GM21423 (cell line): Measurements from ENCODE around the gene PTPN2.
A peak's percentile ranks its signal among the peaks of the same experiment; 100 is the strongest.

ENCODE experiments used
- ATAC-seq: cut with Tn5 transposase; IDR thresholded peaks from one replicate; pipeline ENCODE4 v1.9.1; 2021; ENCODE audit warnings: mild to moderate bottlenecking, moderate library complexity; ENCODE audit not compliant: unreplicated experiment

Gene PTPN2

DNA sequence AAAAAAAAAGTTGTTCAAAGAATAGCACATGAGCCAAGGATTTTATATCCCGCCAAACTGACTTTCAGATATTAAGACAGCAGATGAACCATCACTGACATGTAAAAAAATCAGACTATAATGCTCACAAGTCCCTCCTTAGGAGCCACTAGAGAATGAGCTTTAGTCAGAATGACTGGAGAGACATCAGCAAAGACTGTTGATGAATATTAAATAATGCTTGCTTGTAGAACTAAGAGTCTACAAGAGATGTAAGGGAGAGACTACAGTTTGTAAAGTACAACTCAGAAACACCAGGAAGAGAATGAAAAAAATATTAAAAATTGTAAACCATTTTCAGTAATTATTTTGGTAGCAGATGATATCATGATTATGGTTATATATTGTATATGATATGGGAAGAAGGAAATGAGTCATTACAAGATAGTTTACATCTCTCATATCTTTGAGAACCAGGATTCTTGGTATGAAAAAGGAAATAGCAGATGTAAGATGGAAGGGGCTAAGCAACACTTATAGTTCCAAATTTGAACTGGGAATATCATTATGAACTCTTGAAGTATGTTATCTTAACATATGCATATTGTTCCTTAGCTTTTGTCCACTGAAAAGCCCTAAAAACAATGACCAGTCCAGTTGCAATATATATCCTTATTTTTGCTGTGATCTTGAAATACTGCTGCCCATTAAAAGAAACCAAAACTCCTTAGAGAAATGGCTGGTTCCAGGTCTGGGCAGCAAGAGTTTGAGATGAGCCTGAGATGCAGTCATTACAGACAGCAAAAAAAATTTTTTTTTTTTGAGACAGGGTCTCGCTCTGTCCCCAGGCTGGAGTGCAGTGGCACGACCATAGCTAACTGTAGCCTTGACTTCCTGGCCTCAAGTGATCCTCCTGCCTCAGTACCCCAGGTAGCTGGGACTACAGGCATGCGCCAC lies 55.7 kb downstream of the PTPN2 start:
- no peak for ATAC-seq

DNA sequence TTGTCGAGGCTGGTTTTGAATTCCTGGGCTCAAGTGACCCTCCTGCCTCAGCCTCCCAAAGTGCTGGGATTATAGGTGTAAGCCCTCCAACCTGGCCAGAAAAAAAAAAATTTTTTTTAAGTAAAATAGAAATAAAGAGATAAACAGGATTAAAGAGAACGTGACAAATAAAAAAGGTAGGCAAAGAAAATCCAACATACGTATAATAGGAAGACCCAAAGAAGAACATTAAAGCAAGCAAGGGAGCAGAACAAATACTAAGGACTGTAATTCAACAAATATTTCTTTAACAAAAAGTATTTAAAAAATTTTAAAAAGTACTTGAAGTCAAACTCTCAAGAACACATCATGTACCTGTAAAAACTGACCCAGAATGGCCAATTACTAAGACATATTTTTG lies 56.4 kb downstream of the PTPN2 start:
- no peak for ATAC-seq

DNA sequence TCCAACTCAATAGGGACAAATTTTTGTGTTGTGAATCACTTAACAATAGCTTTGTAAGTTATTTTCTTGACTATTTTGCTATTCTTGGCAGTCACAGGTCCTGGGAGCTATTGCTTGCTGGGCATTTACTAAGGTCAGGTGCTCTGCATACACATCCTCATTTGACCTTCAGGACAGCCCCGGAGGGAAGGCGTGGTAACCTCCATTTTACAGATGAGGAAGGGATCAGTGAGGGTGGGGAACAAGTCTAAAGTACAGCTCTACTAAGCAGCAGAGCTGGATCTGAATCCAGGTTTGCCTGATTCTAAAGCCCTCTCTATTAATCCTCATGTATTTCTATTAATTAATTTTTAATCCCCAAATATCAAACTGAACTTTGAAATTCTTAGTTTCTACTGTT lies 58.8 kb downstream of the PTPN2 start:
- no peak for ATAC-seq

DNA sequence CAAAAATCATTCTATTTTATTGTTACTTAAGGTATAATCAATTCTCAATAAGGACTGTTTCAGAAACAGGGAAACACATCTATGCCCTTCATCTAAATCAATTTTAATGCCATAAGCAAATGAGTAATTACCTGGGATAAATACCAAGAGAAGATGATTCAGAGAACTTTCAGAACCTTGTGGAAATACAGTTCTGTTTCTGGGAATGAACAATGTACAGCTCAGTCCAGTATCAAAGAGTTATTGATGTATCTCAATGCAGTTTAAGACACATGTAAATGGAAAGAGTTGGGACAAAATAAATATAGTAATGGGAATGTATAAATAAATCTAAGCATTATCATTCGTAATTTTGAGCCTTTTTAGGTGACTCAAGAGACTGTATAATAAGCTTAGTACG lies 60.1 kb downstream of the PTPN2 start:
- no peak for ATAC-seq

DNA sequence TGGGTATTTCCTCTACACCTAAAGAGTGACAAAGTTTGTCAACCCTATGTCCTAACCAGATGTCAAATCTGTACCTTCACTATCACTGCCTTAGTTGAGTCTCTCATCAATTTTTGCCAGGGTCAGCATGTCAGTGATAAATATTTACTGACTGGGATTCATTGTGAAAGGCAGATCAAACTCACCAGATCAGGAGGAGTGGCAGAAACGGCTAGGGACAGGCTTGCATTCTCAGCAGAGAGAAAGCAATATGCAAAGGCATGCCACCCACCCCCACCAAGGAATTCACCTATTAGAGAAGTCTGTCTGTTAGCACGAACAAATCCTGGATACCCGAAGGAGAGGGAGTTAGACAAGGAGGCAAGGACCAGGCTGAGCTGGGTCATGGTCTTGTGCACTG lies 62.6 kb downstream of the PTPN2 start:
- no peak for ATAC-seq

DNA sequence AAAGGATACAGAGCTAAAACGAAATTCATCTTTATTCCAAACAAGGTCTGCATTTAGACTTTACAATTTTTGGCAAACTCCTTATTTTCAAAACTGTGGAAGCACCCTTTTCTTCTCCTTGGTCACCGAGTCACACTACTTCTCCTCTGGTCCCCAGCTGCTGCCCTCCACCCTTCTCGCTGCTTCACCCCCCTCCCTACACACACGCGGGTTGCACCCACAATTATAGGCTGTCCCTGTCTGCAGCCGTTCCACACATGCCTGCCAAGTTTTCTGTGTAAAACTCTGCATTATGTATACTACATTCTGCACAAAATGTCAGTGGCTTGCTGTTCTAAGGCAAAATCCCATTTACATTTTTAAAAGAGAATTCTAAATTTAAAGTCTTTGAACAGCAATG lies 63.5 kb downstream of the PTPN2 start:
- ATAC-seq, result no peak

DNA sequence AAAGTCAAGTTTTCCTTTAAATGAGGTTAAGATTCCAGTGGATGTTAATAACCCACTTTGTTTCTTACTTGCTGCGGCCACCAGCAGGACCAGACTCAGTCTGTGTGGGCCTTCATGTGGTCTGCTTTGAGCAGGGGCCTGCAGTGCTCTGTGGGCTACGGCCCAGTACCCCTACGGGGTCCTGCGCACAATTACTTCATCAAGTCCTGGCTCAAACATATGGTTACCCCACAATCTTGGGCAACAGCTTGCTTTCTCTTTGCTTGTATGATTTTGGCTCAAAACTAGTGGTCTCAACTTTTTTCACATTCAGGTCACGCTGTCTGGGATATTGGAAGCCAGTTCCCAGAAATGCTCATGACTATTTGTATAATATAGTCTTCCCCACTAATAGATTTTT lies 64.2 kb downstream of the PTPN2 start:
- ATAC-seq, result no peak

DNA sequence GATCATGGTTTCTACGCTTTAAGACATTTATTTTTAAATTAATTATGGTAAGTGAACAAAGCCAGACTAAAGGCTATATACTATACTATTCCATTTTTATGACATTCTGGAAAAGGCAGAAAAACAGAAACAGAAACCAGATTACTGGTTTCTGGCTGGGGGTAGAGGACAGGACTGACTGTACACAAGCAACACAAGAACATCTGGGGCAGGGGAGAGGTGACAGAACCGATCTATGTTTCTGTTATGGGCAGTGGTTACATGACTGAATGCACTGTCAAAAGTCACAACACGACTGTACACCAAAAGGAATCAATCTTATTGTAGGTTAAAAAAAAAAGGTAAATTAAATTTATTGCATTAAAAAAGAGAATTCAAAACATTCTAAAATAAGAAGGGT lies 64.7 kb downstream of the PTPN2 start:
- ATAC-seq, result peak; percentile 76

DNA sequence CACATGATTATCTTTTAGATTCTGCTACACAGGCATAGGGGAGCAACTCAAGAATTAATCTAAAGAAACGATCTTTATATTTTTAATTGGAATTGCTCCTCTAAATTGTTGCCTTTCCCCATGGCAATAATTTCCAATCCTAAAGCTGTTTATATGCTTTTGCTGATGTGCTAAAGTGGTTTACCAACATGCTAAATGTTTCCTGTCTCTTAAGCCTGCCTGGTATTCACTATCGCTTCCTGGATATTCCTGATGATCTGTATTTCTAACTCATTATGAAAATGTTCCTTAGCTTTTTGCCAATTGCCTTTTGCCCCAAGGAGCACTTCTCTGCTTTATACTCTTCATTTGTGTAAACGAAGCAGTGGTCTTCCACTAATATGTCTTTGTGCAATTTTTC lies 65.8 kb downstream of the PTPN2 start:
- ATAC-seq, result no peak

DNA sequence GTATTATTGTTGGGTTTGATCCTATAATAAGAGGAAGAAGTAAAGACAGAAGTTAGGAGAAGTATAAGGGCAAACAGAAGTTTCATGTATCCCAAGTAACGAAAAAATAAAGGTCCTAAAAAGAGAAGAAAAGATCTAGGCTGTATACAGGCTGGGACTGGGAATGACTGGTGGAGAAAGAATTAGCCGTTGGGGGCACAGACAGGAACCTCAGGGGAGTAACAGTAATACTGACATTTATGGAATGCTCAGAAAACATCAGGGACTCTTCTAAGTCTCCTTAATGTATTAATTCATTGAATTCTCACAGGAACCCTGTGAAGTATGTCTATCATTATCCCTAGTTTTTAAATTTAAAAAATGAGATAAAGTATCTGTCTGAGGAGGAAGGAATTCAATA lies 67.6 kb downstream of the PTPN2 start:
- no peak for ATAC-seq

DNA sequence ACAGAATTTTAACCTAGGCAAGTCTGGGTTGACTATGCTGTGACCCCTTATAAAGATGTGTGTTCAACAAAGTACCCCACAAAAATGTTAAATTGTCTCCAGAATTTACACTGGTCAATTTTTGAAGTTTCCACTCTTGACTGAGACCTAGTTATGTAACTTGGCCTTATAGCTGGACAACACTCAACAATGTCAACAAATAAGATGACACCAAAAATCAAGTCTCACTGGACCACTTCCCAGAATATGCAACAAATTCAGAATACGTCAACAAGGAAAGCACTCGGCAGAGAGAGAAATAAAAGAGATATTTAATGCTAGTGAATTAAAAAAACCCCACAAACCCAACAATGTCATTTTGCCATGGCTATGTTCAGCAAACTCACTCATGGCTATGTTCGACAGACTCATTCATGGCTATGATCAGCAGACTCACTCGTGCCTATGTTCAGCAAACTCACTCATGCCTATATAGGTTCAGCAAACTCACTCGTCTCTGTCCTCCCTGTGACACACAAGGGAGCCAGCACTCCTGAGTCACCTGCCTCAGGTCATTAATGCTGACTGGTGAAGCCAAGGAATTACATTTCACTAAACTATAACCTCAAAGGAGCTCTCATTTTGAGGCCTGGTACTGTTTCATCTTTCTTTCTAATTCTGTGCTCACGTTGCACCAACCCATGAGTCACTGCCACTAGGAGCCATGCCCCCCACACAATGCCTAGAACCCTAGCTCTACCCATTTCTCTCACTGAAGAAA lies 72.7 kb downstream of the PTPN2 start:
- ATAC-seq, result no peak

DNA sequence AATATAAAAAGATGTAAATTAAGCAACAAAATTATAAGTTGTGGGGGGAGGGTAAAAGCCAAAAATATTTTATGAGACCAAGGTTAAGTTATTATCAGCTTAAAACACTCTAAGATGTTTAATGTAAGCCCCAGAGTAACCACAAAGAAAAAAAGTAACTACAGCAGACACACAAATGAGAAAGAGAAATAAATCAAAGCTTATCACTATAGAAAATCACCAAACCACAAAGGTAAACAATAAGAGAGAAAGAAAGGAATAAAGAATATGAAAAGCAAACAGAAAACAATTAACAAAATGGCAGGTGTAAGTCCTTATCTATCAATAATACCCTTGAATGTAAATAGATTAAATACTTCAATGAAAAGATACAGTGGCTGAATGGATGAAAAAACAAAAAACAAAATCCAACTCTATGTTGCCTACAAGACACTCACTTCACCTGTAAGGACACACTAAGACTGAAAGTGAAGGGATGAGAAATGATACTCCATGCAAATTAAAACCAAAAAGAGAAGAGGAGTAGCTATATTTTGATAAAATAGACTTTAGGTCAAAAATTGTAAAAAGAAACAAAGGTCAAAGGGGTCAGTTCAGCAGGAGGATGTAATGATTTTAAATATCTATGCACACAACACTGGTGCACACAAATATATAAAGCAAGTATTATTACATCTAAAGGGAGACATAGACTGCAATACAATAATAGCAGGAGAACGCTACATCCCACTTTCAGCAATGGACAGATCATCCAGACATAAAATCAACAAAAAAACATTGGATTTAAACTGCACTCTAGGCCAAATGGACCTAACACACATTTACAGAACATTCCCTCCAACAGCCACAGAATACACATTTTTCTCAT lies 80.7 kb downstream of the PTPN2 start:
- peak; percentile 46 for ATAC-seq

DNA sequence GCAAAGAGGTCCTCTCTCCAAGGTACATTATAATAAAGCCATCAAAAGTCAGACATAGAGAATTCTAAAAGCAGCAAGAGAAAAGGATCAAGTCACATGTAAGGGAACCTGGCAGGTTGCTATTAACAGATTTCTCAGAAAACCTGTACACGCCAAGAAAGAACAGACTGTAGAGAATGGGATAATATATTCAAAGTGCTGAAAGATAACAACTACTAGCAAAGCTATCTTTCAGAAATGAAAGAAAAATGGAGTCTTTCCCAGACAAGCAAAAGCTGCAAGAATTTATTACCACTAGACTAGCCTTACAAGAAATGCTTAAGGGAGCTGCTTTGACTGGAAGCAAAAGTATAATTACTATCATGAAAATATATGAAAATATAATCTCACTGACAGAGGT lies 81.5 kb downstream of the PTPN2 start:
- no peak for ATAC-seq

DNA sequence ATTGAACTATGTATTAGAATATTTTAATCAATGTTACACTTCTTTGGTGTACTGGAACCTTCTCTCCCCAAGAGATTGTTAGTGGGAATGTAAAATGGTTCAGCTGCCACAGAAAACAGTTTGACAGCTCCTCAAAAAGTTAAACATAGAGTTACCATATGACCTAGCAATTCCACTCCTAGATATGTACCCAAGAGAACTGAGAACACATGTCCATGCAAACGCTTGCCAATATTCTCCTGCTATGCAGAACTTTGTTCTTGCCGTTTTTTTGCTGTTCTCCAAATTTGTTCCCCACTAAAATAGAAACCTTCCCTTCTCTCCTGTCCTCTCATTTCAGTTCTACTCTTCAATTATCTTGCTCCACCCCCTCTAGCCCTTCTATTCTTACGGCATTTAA lies 87.6 kb downstream of the PTPN2 start:
- no peak for ATAC-seq

DNA sequence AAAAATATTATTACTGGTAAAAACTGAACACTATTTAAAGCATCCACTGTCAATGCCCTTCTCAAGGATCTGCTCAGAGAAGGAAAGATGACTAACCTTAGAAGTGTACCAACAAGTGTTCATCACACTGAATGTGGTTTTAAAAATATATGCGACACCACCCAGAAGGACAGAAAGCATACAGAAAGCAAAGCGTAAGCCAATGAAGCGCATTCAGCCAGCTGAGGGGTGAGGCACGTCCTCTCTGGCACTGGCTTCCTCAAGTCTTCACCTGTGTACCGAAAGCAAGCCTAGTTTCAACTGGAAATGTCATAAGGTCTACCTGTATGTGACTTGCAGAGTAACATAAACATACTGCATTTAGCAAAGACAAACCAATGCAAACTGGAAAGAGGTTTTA lies 92.4 kb downstream of the PTPN2 start:
- ATAC-seq, result no peak

DNA sequence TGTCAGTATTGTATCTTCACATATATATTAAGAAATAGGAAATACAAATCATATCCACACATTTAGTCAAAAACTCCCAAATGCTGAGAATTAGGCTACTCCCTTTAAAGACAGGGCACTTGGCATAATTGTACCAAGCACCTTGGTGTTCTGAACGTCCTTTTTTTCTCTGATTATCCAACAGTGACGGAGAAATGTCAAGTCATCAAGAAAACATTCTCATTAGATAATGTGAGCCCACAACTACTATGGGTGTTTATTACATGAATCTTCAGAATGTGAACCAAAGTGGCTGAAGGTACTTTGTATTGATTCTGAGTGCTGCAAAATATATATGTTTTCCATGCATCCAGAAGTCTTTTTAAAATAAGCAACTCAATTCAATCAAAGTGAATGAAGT lies 97.4 kb downstream of the PTPN2 start:
- no peak for ATAC-seq

DNA sequence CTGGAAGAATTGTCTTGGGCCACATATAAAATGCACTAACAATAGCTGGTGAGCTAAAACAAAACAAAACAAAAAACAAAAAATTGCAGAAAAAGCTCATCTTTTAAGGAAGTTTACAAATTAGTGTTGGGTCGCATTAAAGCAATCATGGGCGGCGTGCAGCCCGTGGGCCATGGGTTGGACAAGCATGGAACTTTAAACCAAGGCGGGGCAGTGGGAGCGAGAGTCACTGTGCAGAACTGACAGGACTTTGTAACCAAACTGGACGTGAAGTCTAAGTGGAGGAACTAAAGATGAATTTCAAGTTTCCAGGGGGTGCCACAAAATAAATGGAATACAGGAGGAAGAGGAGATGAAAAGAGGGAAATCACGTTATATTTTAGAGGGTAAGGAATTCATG lies 100.5 kb downstream of the PTPN2 start:
- no peak for ATAC-seq

DNA sequence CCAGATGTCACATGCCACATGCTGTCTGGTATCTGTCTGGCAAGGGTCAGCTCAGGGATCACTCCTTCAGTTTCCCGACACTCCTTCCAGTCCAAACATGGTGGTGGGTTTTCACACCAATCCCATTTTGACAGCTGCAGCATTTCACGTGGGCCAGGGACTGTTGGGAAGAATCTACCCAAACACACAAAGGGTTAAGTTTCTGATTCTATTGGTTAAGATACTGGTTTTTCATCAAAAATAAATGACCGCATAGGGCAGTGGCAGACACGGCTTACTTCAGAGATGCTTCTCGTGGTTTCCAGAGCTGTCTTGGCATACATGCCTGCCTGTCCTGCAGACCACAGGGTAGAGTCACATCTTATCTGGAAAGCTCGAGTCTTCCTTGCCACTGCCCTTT lies 101.5 kb downstream of the PTPN2 start:
- ATAC-seq, result no peak

DNA sequence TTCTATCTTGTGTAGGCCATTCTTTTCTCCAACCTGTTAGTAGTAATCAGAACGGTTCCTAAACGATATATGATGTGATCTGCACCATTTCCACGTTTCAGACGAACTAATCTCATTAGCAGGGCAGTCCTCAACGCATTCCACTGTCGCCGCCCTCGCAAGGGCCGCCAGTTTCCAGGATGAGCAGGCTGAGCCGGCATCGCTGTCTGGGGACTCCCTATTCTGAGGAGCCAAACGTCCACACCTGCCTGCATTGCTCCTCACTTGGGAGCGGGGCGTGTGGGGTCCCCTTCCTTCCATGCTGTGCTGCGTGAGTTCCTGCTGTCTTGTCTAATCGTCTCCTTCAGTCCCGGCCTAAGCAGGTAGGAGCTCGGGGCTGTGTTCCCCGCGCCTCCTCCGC lies 104.6 kb downstream of the PTPN2 start:
- no peak for ATAC-seq

DNA sequence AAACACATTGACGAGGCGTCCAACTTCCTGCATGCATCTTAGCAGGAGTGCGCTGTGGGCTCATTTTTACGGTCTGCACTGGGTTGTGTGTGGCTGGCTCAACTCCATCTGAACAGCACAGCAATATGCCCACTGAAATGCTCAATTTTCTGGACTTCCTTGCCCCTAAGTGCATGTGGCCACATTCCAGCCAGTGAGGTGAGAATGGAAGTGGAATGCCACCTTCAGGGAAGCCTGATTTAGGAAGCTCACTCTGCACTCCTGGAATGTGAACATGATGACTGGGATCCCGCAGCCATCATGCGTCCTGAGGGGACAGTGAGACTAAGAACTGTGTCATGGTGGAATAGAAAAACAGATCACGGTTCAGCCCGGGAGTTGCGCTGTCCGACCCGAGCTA lies 105.0 kb downstream of the PTPN2 start:
- ATAC-seq, result no peak

DNA sequence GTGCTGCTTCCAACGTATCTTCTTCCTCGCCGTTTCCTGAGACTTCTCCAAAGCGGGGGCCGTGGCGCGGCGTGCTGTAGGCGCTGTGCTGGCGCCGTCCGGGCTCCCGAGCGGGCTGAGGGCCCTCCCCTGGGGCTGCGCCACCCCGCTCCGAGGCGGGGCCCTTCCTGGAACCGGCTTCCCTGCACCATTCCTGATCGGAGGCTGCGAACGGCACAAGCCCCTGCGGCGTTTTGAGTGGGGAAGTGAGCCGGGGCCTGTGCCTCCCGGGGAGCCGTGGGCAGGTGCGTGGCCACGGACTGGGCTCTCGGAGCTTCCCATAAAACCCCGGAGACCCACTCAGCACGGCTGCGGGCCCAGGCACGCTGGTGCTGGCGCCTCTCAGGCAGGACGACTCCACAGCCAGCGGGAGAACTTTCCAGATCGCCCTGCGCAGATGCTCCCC lies 106.5 kb downstream of the PTPN2 start:
- ATAC-seq, result no peak
